GM12878 (cell line): Measurements from ENCODE around the gene RPL7L1. TPM values are rescaled to one million over a fixed set of nuclear protein-coding genes. Genes with fewer than 3 reads are reported as not detected.

Experiments
- ATF3 ChIP-seq: IDR thresholded peaks from 2 replicates; pipeline ENCODE4 v1.6.1; 2011; ENCODE audit warnings: low read depth, mild to moderate bottlenecking, low read length, moderate library complexity, borderline replicate concordance; ENCODE audit errors: extremely low read depth
- DPF2 ChIP-seq: fragments of 450-650 bp; IDR thresholded peaks from 2 replicates; pipeline ENCODE4 v1.6.1; 2017; ENCODE audit warnings: mild to moderate bottlenecking
- ETV6 ChIP-seq, 2 experiments: fragments of 450-650 bp in 1 of 2; IDR thresholded peaks in 1 of 2; conservative IDR thresholded peaks in 1 of 2; 2 replicates each; pipeline ENCODE4 v1.6.1; 2014; ENCODE audit warnings: antibody characterized with exemption in 1 of 2, borderline replicate concordance in 1 of 2, low read depth in 1 of 2, mild to moderate bottlenecking in 1 of 2, moderate library complexity in 1 of 2
- FOXM1 ChIP-seq: IDR thresholded peaks from 2 replicates; pipeline ENCODE4 v1.6.1; 2012; ENCODE audit warnings: low read depth, mild to moderate bottlenecking, inconsistent platforms, low read length, moderate library complexity
- HCFC1 ChIP-seq: fragments of 150-350 bp; IDR thresholded peaks from 2 replicates; pipeline ENCODE4 v1.6.1; 2014; ENCODE audit warnings: low read length
- HDGF ChIP-seq: fragments of 450-650 bp; IDR thresholded peaks from 2 replicates; pipeline ENCODE4 v1.6.1; 2016; ENCODE audit warnings: antibody characterized with exemption
- IRF3 ChIP-seq: fragments of 450-650 bp; IDR thresholded peaks from 2 replicates; pipeline ENCODE4 v1.6.1; 2014; ENCODE audit warnings: mild to moderate bottlenecking
- IRF4 ChIP-seq: IDR thresholded peaks from 2 replicates; pipeline ENCODE4 v1.6.1; 2011; ENCODE audit warnings: low read depth, low read length
- LARP7 ChIP-seq: fragments of 450-650 bp; IDR thresholded peaks from 2 replicates; pipeline ENCODE4 v1.6.1; 2017; ENCODE audit warnings: mild to moderate bottlenecking
- MYC ChIP-seq: IDR thresholded peaks from 2 replicates; pipeline ENCODE4 v1.6.1; 2011; ENCODE audit warnings: mild to moderate bottlenecking, low read length, moderate library complexity, inconsistent platforms; ENCODE audit not compliant: insufficient read depth, insufficient replicate concordance, insufficient read length, severe bottlenecking
- NBN ChIP-seq: fragments of 450-650 bp; IDR thresholded peaks from 2 replicates; pipeline ENCODE4 v1.6.1; 2016
- NFYB ChIP-seq: IDR thresholded peaks from 2 replicates; pipeline ENCODE4 v1.6.1; 2011; ENCODE audit warnings: low read depth, mild to moderate bottlenecking, low read length, improper control_type of control experiment, moderate library complexity; ENCODE audit not compliant: insufficient read depth
- PAX8 ChIP-seq: fragments of 450-650 bp; IDR thresholded peaks from 2 replicates; pipeline ENCODE4 v1.6.1; 2017; ENCODE audit warnings: mild to moderate bottlenecking, moderate library complexity
- POLR2AphosphoS5 ChIP-seq: IDR thresholded peaks from 2 replicates; pipeline ENCODE4 v1.6.1; 2011; ENCODE audit warnings: mild to moderate bottlenecking, low read length, inconsistent platforms
- RUNX3 ChIP-seq: IDR thresholded peaks from 2 replicates; pipeline ENCODE4 v1.6.1; 2012; ENCODE audit warnings: low read length, inconsistent platforms
- SIN3A ChIP-seq: IDR thresholded peaks from 2 replicates; pipeline ENCODE4 v1.6.1; 2012; ENCODE audit warnings: low read depth, low read length, improper control_type of control experiment
- SKIL ChIP-seq: fragments of 450-650 bp; IDR thresholded peaks from 2 replicates; pipeline ENCODE4 v1.6.1; 2017; ENCODE audit warnings: mild to moderate bottlenecking, low read depth, inconsistent platforms; ENCODE audit not compliant: poor library complexity, severe bottlenecking
- SMAD5 ChIP-seq: IDR thresholded peaks from 2 replicates; pipeline ENCODE4 v1.6.1; 2016; ENCODE audit warnings: antibody characterized with exemption, low read depth
- SPI1 ChIP-seq: IDR thresholded peaks from 2 replicates; pipeline ENCODE4 v1.6.1; 2011; ENCODE audit warnings: low read depth, mild to moderate bottlenecking, low read length, moderate library complexity, borderline replicate concordance; ENCODE audit not compliant: insufficient read depth
- YBX1 ChIP-seq: fragments of 450-650 bp; IDR thresholded peaks from 2 replicates; pipeline ENCODE4 v1.6.1; 2016; ENCODE audit warnings: antibody characterized with exemption
- ZBTB40 ChIP-seq: fragments of 450-650 bp; IDR thresholded peaks from 2 replicates; pipeline ENCODE4 v1.6.1; 2016; ENCODE audit warnings: mild to moderate bottlenecking, moderate library complexity, borderline replicate concordance
- ZNF207 ChIP-seq: fragments of 450-650 bp; IDR thresholded peaks from 2 replicates; pipeline ENCODE4 v1.6.1; 2014; ENCODE audit warnings: antibody characterized with exemption, mild to moderate bottlenecking, borderline replicate concordance
- polyA plus RNA-seq, 11 experiments: library from polyadenylated mRNA; depleted of rRNA in 4 of 11; unstranded in 6 of 11; stranded (reverse) in 5 of 11; fragments of >200 nt; fragmentation: Nextera tagmentation in 4 of 11; fragmentation: Illumina TruSeq in 1 of 11; extraction: Ambion mirVana in 4 of 11; extraction: Trizol in 1 of 11; gene quantifications; 1 replicate in 1 of 11; 2 replicates in 10 of 11; pipeline versions ENCODE4 v1.2.1 to v1.2.3, GENCODE V29; 2011 to 2016; ENCODE audit warnings: inconsistent platforms in 2 of 11, missing spikeins in 2 of 11, low read depth in 1 of 11
- total RNA-seq, 4 experiments: library from RNA; depleted of rRNA in 3 of 4; stranded (reverse); fragments of >200 nt in 3 of 4; fragmentation: Illumina TruSeq in 1 of 4; extraction: Trizol in 1 of 4; gene quantifications; 2 replicates each; pipeline versions ENCODE4 v1.2.1 to v1.2.3, GENCODE V29; 2013 to 2021

RPL7L1 gene
- total and polyA plus RNA-seq, 10 of the 15 experiments (the other 5 are each of a cell fraction or from before 2014, with no cell fraction given), result 54.1 to 154 (median 104) TPM

GRCh38 chr6:42928986-42929820, 49.8 kb downstream of the RPL7L1 start, which contains the start of gene CNPY3 (continued):
- peak; percentile 67 for TF ChIP-seq SKIL
- TF ChIP-seq NFYB, result peak; percentile 100
- no peak for TF ChIP-seq SPI1
- peak; percentile 29 for TF ChIP-seq MYC
- TF ChIP-seq DPF2, result no peak; the same call in 1 of the 2 replicates
- TF ChIP-seq HDGF, result peak; percentile 52; the same call in 1 of the 2 replicates
- TF ChIP-seq YBX1, result no peak
- TF ChIP-seq RUNX3, result peak; percentile 46
- TF ChIP-seq PAX8, result no peak
- TF ChIP-seq LARP7, result peak; percentile 93
- no peak for TF ChIP-seq IRF4
- TF ChIP-seq SIN3A, result no peak; the same call in none of the 2 replicates
- TF ChIP-seq FOXM1, result 0 out of 2 replicates have a peak, but pooled peaks have one; percentile 61
- TF ChIP-seq ZBTB40, result peak; percentile 84
- no peak for TF ChIP-seq NBN
- TF ChIP-seq IRF3, result peak; percentile 94
- no peak; the same call in none of the 2 replicates for TF ChIP-seq SMAD5
- peak; percentile 48; the same call in 1 of the 2 replicates for TF ChIP-seq HCFC1
- peak in 1 of 2 experiments; percentile 64; a peak in 2 of 4 replicates for TF ChIP-seq ETV6 (conservative IDR thresholded peaks at IDR 0.05 in 1 of 2, IDR thresholded peaks at IDR 0.05 in 1 of 2; ENCODE audit: borderline replicate concordance in 1 of 2, low read depth in 1 of 2)
- peak; percentile 84 for TF ChIP-seq POLR2AphosphoS5
- 0 out of 2 replicates have a peak, but pooled peaks have one; percentile 32 for TF ChIP-seq ZNF207
- TF ChIP-seq ATF3, result 0 out of 2 replicates have a peak, but pooled peaks have one; percentile 18
